Stimulated activated CD4-positive, alpha-beta T cell treated with anti-CD3 and anti-CD28 coated beads, Interleukin-2, amount 100 ng/mL, for 48 hours (primary cell): Measurements from ENCODE around the gene SDE2.
"Not testable (repeated sequence)": the region's sequence is repeated elsewhere in the genome, so short reads cannot be mapped to it uniquely, and the experiment has no call there.

Experiments
- DNase-seq, 2 donors: peaks; one replicate each; pipeline ENCODE4 v3.0.0-alpha.2; 2020

The SDE2 gene

DNA sequence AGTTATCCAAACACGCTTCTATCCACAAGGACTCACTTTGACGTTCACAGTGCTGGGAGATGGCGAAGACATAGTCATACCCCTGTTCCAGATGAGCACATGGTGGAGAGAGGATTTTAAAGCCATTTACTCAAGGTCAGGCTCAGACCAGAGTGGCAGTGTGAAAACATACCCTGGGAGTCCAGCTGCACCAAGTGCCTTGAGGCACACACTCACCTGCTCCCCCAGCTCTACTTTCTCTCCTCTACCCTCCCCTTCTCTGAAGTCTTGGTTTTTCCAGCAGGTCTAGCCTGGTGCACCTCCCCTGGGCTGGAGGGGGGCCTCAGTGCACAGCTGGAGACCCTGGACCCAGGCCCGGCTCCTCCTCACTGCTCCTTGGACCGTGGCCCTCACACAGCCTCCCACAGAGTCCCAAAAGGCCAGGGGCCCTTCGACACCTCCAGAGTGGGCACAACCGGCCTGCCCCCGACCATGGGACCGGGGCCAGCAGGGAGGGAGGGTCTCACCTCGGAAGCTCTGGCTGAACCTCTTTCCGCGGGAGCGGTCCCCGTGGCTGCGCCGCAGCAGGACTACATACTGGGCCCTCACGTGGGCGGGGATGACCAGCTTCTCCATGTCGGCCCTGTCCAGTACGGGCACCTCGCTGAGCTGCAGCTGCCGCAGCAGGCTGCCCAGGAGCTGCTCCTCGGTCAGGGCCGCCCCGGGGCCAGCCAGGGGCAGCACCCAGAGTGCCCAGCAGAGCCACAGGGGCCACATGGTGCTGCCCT, 58.6 kb downstream of the SDE2 start:
- no peak for DNase-seq

GRCh38 chr1:225939939-225940310, 59.2 kb downstream of the SDE2 start:
- not testable (repeated sequence) for DNase-seq

DNA sequence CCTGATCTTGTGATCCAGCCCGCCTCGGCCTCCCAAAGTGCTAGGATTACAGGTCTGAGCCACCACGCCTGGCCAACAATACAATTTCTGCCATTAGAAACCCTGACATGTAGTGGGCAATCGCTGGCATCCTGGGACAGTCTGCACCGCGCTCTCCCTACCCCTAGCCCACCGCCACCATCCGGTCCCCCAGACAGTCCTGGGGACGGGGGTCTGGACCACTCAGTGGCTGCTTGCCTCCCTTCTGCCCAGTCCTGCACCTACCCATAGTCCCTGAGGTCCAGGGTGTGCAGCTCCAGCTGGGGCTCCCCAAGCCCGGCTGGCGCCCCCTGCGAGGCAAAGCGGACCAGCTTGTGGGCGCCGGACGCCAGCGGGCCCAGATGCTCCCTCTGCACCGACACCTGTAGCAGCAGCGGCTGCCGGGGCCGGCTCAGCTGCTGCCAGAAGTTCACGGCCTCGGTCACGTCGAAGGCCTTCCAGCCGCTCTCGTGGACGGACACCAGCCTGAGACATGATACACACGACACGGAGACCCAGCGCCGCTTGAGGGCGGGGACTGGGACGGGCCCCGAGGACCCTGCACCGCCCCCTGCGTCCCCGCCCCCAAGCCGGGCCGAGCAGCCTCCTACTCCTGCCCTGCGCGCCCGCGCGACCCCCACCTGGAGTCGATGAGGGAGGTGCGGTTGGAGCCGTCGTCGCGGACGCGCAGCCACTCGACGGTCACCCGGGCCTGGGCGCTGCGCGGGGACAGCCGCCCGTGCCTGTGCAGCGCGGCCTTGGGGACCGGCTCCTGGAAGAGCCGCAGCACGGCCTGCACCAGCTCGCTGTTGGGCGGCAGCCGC, 59.8 kb downstream of the SDE2 start:
- DNase-seq, result not testable (repeated sequence)

DNA sequence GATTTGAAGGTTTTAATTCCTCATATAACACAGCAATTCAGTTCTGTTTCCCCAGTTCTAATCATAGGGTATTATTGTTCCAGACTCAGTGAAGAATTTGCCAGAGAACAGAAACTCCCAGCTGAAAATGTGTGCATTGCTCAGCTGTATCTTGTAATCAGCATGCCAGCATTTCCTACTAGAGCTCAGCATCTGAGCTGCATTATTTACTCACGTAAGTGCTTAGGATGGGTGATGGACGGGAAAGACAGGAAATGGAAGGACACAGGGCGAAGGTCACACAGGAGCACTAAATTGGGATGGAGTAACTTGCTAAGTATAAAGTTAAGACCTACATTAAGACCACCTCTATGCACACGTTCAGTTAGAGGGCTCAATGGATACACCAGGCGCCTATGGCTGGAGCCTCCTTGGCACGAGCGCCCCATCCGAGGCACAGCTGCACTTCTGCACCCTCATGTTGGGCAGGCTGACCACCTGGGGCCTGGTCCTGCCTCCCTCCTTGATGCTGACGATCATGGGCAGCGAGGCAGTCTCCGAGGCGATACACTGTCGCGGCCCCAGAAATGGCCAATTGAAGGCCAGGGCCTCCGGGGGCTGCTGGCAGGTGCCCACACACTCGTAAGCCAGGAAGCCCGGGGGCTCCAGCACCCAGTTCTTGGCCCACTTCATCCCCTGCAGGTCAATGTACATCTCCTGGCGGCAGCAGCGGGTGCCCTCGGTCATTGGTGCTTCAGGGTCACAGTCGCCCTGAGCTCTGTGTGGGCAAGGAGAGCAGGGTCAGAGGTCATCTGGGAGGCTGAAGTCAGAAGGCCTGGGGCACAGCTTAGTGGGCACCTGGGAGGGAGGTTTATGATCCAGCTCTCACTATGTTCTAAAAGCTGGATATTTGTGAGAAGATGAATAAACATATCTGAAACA, 61.8 kb downstream of the SDE2 start:
- DNase-seq, result no peak

DNA sequence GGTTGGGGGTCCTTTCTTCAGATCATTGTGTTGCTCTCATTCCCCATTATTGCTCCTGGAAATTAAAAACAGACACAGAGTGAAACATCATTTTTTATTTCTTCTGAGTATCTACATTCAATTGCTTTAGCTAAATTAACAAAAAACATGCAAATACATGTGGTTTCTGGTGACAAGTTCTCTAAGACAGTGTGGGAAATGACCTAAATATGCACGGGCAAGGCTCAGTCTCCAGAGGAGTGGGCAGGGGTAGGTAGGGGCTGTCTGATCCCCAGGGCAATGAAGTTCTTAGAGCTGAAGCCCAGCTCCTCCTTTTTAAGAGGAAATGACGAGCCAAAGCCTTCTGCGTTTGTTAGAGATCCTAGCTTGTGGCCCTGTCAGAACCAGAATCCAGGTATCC, 62.6 kb downstream of the SDE2 start:
- DNase-seq, result no peak

DNA sequence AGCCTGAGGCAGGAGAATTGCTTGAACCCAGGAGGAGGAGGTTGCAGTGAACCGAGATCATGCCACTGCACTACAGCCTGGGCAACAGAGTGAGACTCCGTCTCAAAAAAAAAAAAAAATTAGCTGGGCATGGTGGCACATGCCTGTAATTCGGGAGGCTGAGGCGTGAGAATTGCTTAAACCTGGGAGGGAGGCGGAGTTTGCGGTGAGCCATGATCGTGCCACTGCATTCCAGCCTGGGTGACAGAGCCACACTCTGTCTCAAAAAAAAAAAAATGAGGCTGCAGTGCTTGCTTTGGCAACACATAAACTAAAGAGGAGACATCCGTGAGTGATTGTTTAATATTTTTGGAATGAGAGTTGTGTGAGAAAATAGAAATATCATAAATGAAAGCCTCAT, 63.1 kb downstream of the SDE2 start:
- DNase-seq, result not testable (repeated sequence)

- no peak for DNase-seq
These were observed 64.4 kb downstream of the SDE2 start for GRCh38 chr1:225934711-225935110.

DNA sequence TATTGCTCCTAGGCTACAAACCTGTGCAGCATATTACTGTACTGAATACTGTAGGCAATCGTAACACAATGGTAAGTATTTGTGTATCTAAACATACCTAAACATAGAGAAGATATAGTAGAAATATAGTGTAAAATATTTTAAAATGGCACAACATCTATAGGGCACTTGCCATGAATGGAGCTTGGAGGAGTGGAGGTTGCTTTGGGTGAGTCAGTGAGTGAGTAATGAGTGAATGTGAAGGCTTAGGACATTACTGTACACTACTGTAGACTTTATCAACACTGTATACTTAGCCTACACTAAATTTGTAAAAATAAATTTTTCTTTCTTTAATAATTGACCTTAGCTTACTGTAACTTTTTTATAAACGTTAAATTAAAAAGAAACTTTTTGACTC, 66.1 kb downstream of the SDE2 start:
- DNase-seq, result no peak
